IPS DF 6.9 (cell line): ENCODE measurements around the gene ABHD8.

Source experiments
- DNase-seq: peaks from one replicate; pipeline ENCODE4 v3.0.0-alpha.2; 2013; ENCODE audit warnings: low read depth, low spot score
- H3K27ac ChIP-seq: one replicate; pipeline ENCODE4 v1.5.1; 2013; ENCODE audit warnings: low read length, control low read depth
- H3K27me3 ChIP-seq: 2 replicates; pipeline ENCODE4 v1.6.1; 2013; ENCODE audit warnings: mild to moderate bottlenecking, low read length; ENCODE audit not compliant: control insufficient read depth, insufficient read depth
- H3K36me3 ChIP-seq: 2 replicates; pipeline ENCODE4 v1.6.1; 2013; ENCODE audit warnings: low read length; ENCODE audit not compliant: control insufficient read depth, insufficient read depth
- H3K4me1 ChIP-seq: 2 replicates; pipeline ENCODE4 v1.6.1; 2013; ENCODE audit warnings: low read length; ENCODE audit not compliant: control insufficient read depth, insufficient read depth
- H3K4me3 ChIP-seq: 2 replicates; pipeline ENCODE4 v1.5.1; 2013; ENCODE audit warnings: mild to moderate bottlenecking, low read length
- H3K9me3 ChIP-seq: 2 replicates; pipeline ENCODE4 v1.6.1; 2013; ENCODE audit warnings: low read length, inconsistent platforms; ENCODE audit not compliant: control insufficient read depth, insufficient read depth
- WGBS: extraction: QIAGEN DNeasy Blood & Tissue Kit; methylation state at CpG from one replicate; pipeline ENCODE4 v1.1.7; 2013; ENCODE audit warnings: mixed read lengths, missing lambda C conversion rate; ENCODE audit not compliant: insufficient read length, insufficient coverage; 5-methylcytosine and 5-hydroxymethylcytosine counted together

ABHD8 gene

GRCh38 chr19:17294051-17294891 is 9.0 kb downstream of the ABHD8 start:
- H3K27me3 ChIP-seq = no peaks in the 10 kb centered on the region
- DNase-seq = no peak
- H3K27ac ChIP-seq = no peak overlapping the region
- whole genome bisulfite sequencing = no CpG with 5 or more reads among the region's 48 CpGs
- peaks cover 6% of the 10 kb centered on the region; the same call in 1 of the 2 replicates for H3K36me3 ChIP-seq
- 0 out of 2 replicates have a peak, but pooled peaks cover 5% of the 10 kb centered on the region for H3K4me1 ChIP-seq
- no peak overlapping the region for H3K4me3 ChIP-seq
- H3K9me3 ChIP-seq = no peaks in the 10 kb centered on the region

- 0 out of 2 replicates have a peak, but pooled peaks cover 5% of the 10 kb centered on the region for H3K4me1 ChIP-seq
- no CpG with 5 or more reads among the region's 14 CpGs for WGBS
- H3K36me3 ChIP-seq = peaks cover 4% of the 10 kb centered on the region; the same call in 1 of the 2 replicates
- no peaks in the 10 kb centered on the region for H3K9me3 ChIP-seq
- no peaks in the 10 kb centered on the region for H3K27me3 ChIP-seq
- no peak overlapping the region for H3K27ac ChIP-seq
- H3K4me3 ChIP-seq = no peak overlapping the region
- DNase-seq = no peak
These were observed 9.6 kb downstream of the ABHD8 start for GRCh38 chr19:17293605-17294004.

GRCh38 chr19:17292301-17293074 is 10.7 kb downstream of the ABHD8 start:
- no peak overlapping the region for H3K27ac ChIP-seq

GRCh38 chr19:17289489-17289888 is 13.7 kb downstream of the ABHD8 start:
- DNase-seq = no peak
- no peaks in the 10 kb centered on the region for H3K9me3 ChIP-seq
- WGBS = no CpG with 5 or more reads among the region's 22 CpGs

More at GRCh38 chr19:17292301-17293074, 10.7 kb downstream of the ABHD8 start:
- Histone ChIP-seq H3K4me3 (peak overlapping the region; percentile 31; the same call in 1 of the 2 replicates), H3K9me3 (no peaks in the 10 kb centered on the region), H3K27me3 (no peaks in the 10 kb centered on the region), H3K4me1 (0 out of 2 replicates have a peak, but pooled peaks cover 5% of the 10 kb centered on the region), H3K36me3 (peaks cover 4% of the 10 kb centered on the region; the same call in 1 of the 2 replicates)
- no CpG with 5 or more reads among the region's 46 CpGs for WGBS
- no peak for DNase-seq

GRCh38 chr19:17286752-17287151 is 16.5 kb downstream of the ABHD8 start:
- Histone ChIP-seq H3K27ac (no peak overlapping the region), H3K36me3 (peaks cover 3% of the 10 kb centered on the region; the same call in 1 of the 2 replicates), H3K27me3 (no peaks in the 10 kb centered on the region), H3K4me1 (peaks cover under 1% of the 10 kb centered on the region; the same call in 1 of the 2 replicates), H3K9me3 (no peaks in the 10 kb centered on the region), H3K4me3 (no peak overlapping the region)
- no CpG with 5 or more reads among the region's 9 CpGs for WGBS
- DNase-seq = no peak

More at GRCh38 chr19:17289489-17289888, 13.7 kb downstream of the ABHD8 start:
- H3K4me3 ChIP-seq = no peak overlapping the region
- H3K4me1 ChIP-seq = 0 out of 2 replicates have a peak, but pooled peaks cover 4% of the 10 kb centered on the region
- H3K27ac ChIP-seq = no peak overlapping the region
- H3K27me3 ChIP-seq = no peaks in the 10 kb centered on the region
- peaks cover 1% of the 10 kb centered on the region; the same call in 1 of the 2 replicates for H3K36me3 ChIP-seq

- no peak for DNase-seq
- peaks cover 3% of the 10 kb centered on the region; the same call in 1 of the 2 replicates for H3K36me3 ChIP-seq
- no peak overlapping the region for H3K27ac ChIP-seq
- no peaks in the 10 kb centered on the region for H3K9me3 ChIP-seq
- no peak overlapping the region for H3K4me3 ChIP-seq
- no peaks in the 10 kb centered on the region for H3K27me3 ChIP-seq
- no CpG with 5 or more reads among the region's 11 CpGs for WGBS
- H3K4me1 ChIP-seq = no peaks in the 10 kb centered on the region; the same call in 1 of the 2 replicates
These were observed 17.0 kb downstream of the ABHD8 start for GRCh38 chr19:17286263-17286662.

- Histone ChIP-seq H3K27ac (no peak overlapping the region), H3K9me3 (no peaks in the 10 kb centered on the region), H3K27me3 (no peaks in the 10 kb centered on the region), H3K4me1 (no peaks in the 10 kb centered on the region; the same call in 1 of the 2 replicates), H3K4me3 (no peak overlapping the region), H3K36me3 (peaks cover 3% of the 10 kb centered on the region; the same call in 1 of the 2 replicates)
- WGBS = no CpG with 5 or more reads among the region's 18 CpGs
- no peak for DNase-seq
These were observed 17.6 kb downstream of the ABHD8 start for GRCh38 chr19:17285415-17286135.

GRCh38 chr19:17283504-17283996 is 19.7 kb downstream of the ABHD8 start:
- no peak overlapping the region for H3K4me3 ChIP-seq
- peaks cover 7% of the 10 kb centered on the region for H3K36me3 ChIP-seq
- H3K9me3 ChIP-seq = no peaks in the 10 kb centered on the region
- no peak overlapping the region for H3K27ac ChIP-seq
- no peaks in the 10 kb centered on the region; the same call in 1 of the 2 replicates for H3K4me1 ChIP-seq
- H3K27me3 ChIP-seq = no peaks in the 10 kb centered on the region
- WGBS = no CpG with 5 or more reads among the region's 7 CpGs
- no peak for DNase-seq

- no peak for DNase-seq
- H3K36me3 ChIP-seq = peaks cover 7% of the 10 kb centered on the region
- H3K27ac ChIP-seq = no peak overlapping the region
- H3K9me3 ChIP-seq = no peaks in the 10 kb centered on the region
- no peaks in the 10 kb centered on the region for H3K27me3 ChIP-seq
- no peaks in the 10 kb centered on the region; the same call in 1 of the 2 replicates for H3K4me1 ChIP-seq
- WGBS = no CpG with 5 or more reads among the region's 45 CpGs
- no peak overlapping the region for H3K4me3 ChIP-seq
These were observed 20.6 kb downstream of the ABHD8 start for GRCh38 chr19:17282488-17283125.
